ENCODE measurements around the gene TTBK2. TPM values are rescaled to one million over a fixed set of nuclear protein-coding genes. Genes with fewer than 3 reads are reported as not detected.

The TTBK2 gene
- polyA plus RNA-seq, 1 of the 3 experiments (the other 2 are of a cell fraction): 4.5 TPM

- TF ChIP-seq, protein P1, sequence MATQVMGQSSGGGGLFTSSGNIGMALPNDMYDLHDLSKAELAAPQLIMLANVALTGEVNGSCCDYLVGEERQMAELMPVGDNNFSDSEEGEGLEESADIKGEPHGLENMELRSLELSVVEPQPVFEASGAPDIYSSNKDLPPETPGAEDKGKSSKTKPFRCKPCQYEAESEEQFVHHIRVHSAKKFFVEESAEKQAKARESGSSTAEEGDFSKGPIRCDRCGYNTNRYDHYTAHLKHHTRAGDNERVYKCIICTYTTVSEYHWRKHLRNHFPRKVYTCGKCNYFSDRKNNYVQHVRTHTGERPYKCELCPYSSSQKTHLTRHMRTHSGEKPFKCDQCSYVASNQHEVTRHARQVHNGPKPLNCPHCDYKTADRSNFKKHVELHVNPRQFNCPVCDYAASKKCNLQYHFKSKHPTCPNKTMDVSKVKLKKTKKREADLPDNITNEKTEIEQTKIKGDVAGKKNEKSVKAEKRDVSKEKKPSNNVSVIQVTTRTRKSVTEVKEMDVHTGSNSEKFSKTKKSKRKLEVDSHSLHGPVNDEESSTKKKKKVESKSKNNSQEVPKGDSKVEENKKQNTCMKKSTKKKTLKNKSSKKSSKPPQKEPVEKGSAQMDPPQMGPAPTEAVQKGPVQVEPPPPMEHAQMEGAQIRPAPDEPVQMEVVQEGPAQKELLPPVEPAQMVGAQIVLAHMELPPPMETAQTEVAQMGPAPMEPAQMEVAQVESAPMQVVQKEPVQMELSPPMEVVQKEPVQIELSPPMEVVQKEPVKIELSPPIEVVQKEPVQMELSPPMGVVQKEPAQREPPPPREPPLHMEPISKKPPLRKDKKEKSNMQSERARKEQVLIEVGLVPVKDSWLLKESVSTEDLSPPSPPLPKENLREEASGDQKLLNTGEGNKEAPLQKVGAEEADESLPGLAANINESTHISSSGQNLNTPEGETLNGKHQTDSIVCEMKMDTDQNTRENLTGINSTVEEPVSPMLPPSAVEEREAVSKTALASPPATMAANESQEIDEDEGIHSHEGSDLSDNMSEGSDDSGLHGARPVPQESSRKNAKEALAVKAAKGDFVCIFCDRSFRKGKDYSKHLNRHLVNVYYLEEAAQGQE (IDR thresholded peaks at IDR 0.05; ENCODE audit: low read depth, low read length): no peak
- TF ChIP-seq, protein P2, sequence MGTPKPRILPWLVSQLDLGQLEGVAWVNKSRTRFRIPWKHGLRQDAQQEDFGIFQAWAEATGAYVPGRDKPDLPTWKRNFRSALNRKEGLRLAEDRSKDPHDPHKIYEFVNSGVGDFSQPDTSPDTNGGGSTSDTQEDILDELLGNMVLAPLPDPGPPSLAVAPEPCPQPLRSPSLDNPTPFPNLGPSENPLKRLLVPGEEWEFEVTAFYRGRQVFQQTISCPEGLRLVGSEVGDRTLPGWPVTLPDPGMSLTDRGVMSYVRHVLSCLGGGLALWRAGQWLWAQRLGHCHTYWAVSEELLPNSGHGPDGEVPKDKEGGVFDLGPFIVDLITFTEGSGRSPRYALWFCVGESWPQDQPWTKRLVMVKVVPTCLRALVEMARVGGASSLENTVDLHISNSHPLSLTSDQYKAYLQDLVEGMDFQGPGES (IDR thresholded peaks at IDR 0.05; ENCODE audit: low read depth, low read length): no peak
- TF ChIP-seq FOSL2 (IDR thresholded peaks at IDR 0.05; ENCODE audit: borderline replicate concordance, low read depth) (no peak), RXRA (IDR thresholded peaks at IDR 0.05; ENCODE audit: borderline replicate concordance, low read depth) (no peak)
Measured at GRCh38 chr15:42736793-42737528, 183.6 kb downstream of the TTBK2 start, which contains the start of gene CDAN1 (continued).

- Histone ChIP-seq H3K4me3 (ENCODE audit: low read depth in 2 of 2, low read length in 1 of 2) (peak overlapping the region; percentile 88 to 89), H3K4me1 (ENCODE audit: control insufficient read depth in 1 of 2, insufficient read depth in 2 of 2, low read depth in 1 of 2, low read length in 1 of 2) (peaks cover 0 to 26% of the 10 kb centered on the region in 2 experiments; a peak in 2 of 4 replicates), H3K27me3 (ENCODE audit: insufficient read depth) (no peaks in the 10 kb centered on the region), H3K9me2 (no peaks in the 10 kb centered on the region), H4K20me1 (ENCODE audit: insufficient read depth) (no peaks in the 10 kb centered on the region), H3K27ac (ENCODE audit: low read depth in 2 of 2, low read length in 1 of 2) (peak overlapping the region; percentile 78 to 82), H3K79me2 (ENCODE audit: insufficient read depth) (peaks cover 27% of the 10 kb centered on the region), H3K36me3 (replicated peaks in 1 of 2; ENCODE audit: control insufficient read depth in 1 of 2, insufficient read depth in 2 of 2, low read length in 1 of 2) (peaks cover 26 to 27% of the 10 kb centered on the region in 2 experiments), H3K9ac (peak overlapping the region; percentile 91), H2AFZ (ENCODE audit: low read depth) (peak overlapping the region; percentile 83; the same call in 1 of the 2 replicates), H3K4me2 (peak overlapping the region; percentile 97), H3F3A (replicated peaks; ENCODE audit: insufficient read depth) (peaks cover 5% of the 10 kb centered on the region), H3K9me3 (no peaks in the 10 kb centered on the region)
- WGBS (ENCODE audit: low lambda C conversion rate): 14% methylated on average over 6 of the region's 55 CpGs
- TF ChIP-seq SMC3 (IDR thresholded peaks at IDR 0.05; ENCODE audit: low read depth, low read length): 0 out of 2 replicates have a peak, but pooled peaks have one; percentile 1
- TF ChIP-seq MXI1 (IDR thresholded peaks at IDR 0.05; ENCODE audit: low read depth, low read length): peak; percentile 7; the same call in 1 of the 2 replicates
- no peak for TF ChIP-seq MEF2A (IDR thresholded peaks at IDR 0.05; ENCODE audit: borderline replicate concordance, low read depth)
- POLR2A ChIA-PET: no interaction called here
- DNase-seq: peak; percentile 81
- CTCF ChIA-PET: interaction anchor here (0.9 to 3.1 kb wide), 4 partner anchors 13 to 191 kb away, joined by 3 to 17 read pairs (median 6); no protein-coding TSS in a partner anchor
Measured at GRCh38 chr15:42736178-42736792, 184.3 kb downstream of the TTBK2 start.

Measured in SK-N-SH (cell line).